Natural killer cell (primary cell): ENCODE data around the gene TRAF2. TPM values are rescaled to one million over a fixed set of nuclear protein-coding genes. Genes with fewer than 3 reads are reported as not detected.
"Not testable (repeated sequence)": the region's sequence is repeated elsewhere in the genome, so short reads cannot be mapped to it uniquely, and the experiment has no call there.

ENCODE experiments used
- ATAC-seq, 3 donors: fragments of 150-1000 bp in 2 of 3; fragments of 200-7000 bp in 1 of 3; cut with Tn5 transposase; 1 replicate in 1 of 3; 2 replicates in 2 of 3; pipeline ENCODE4 v1.10.0; 2021; ENCODE audit warnings: mild to moderate bottlenecking in 2 of 3, moderate library complexity in 2 of 3
- DNase-seq, 2 donors: peaks; one replicate each; pipeline versions ENCODE4 v3.0.0 to v3.0.0-alpha.2; 2013 to 2021; ENCODE audit warnings: mixed read lengths in 1 of 2
- H3K27ac ChIP-seq: one replicate; pipeline ENCODE4 v1.5.1; 2013; ENCODE audit warnings: mild to moderate bottlenecking, low read length
- H3K27me3 ChIP-seq: one replicate; pipeline ENCODE4 v1.6.1; 2013; ENCODE audit warnings: low read length; ENCODE audit not compliant: control insufficient read depth, insufficient read depth
- H3K36me3 ChIP-seq: one replicate; pipeline ENCODE4 v1.6.1; 2013; ENCODE audit warnings: low read length; ENCODE audit not compliant: control insufficient read depth, insufficient read depth
- H3K4me1 ChIP-seq: one replicate; pipeline ENCODE4 v1.6.1; 2013; ENCODE audit warnings: low read length; ENCODE audit not compliant: control insufficient read depth, insufficient read depth
- H3K4me3 ChIP-seq: one replicate; pipeline ENCODE4 v1.5.1; 2013; ENCODE audit warnings: low read length
- H3K9me3 ChIP-seq: one replicate; pipeline ENCODE4 v1.6.1; 2013; ENCODE audit warnings: low read length; ENCODE audit not compliant: control insufficient read depth, insufficient read depth
- H3K27ac Mint-ChIP-seq, 2 donors: one replicate each; pipeline ENCODE4 v1.8.0; 2022; ENCODE audit warnings: mild to moderate bottlenecking in 2 of 2, mixed read lengths in 2 of 2, moderate library complexity in 1 of 2
- H3K27me3 Mint-ChIP-seq, 2 donors: one replicate each; pipeline ENCODE4 v1.8.0; 2022; ENCODE audit warnings: low read depth in 2 of 2, mixed read lengths in 2 of 2
- H3K36me3 Mint-ChIP-seq: one replicate; pipeline ENCODE4 v1.8.0; 2022; ENCODE audit warnings: mixed read lengths
- H3K4me1 Mint-ChIP-seq, 2 donors: one replicate each; pipeline ENCODE4 v1.8.0; 2022; ENCODE audit warnings: mixed read lengths in 2 of 2
- H3K4me3 Mint-ChIP-seq: one replicate; pipeline ENCODE4 v1.8.0; 2022; ENCODE audit warnings: mild to moderate bottlenecking, moderate library complexity, mixed read lengths
- H3K9me3 Mint-ChIP-seq, 2 donors: one replicate each; pipeline ENCODE4 v1.8.0; 2022; ENCODE audit warnings: mixed read lengths in 2 of 2
- WGBS: methylation state at CpG from one replicate; pipeline ENCODE4 v1.1.7; 2013; ENCODE audit warnings: missing lambda C conversion rate; ENCODE audit not compliant: insufficient coverage; 5-methylcytosine and 5-hydroxymethylcytosine counted together
- intact Hi-C: fragments of 100-400 bp; cut with micrococcal nuclease; formaldehyde crosslinking; loops from one replicate; pipeline ENCODE4 v1.14.2; 2022
- total RNA-seq, 4 donors: library from RNA; stranded (reverse); fragments of 120-200 nt in 1 of 4; gene quantifications; one replicate each; pipeline versions ENCODE4 v1.2.3 to v1.2.4, GENCODE V29; 2013 to 2022
- TF ChIP-seq, protein P1 (sequence below): fragments of 200-600 bp; IDR thresholded peaks from one replicate; pipeline ENCODE4 v1.8.0; 2022; ENCODE audit warnings: antibody characterized with exemption

The TRAF2 gene
- total RNA-seq, 3 donors from 2014 or later (not counting 1 experiment from before 2014, with no cell fraction given) = 17.4 to 35.5 (median 25.0) TPM

DNA sequence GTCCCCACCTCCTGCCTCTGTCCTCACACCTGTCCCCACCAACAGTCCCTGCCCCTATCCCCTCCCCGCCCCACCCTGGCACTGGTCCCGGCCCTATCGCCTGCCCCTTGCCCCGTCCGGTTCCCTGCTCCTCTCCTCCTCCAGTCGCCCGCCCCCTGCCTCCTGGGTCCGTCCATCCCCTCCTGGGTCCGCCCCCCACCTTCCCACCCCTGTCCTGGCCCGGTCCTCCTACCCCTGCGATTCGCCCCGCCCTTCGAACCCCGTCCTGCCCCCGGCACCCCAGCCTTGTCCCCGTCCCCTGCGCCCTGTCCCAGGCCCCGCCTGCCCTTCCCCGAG lies 20.6 kb upstream of the TRAF2 start:
- H3K27me3 Mint-ChIP-seq = no peaks in the 10 kb centered on the region
- peak overlapping the region; percentile 62 for H3K27ac ChIP-seq
- intact Hi-C loops = loop anchor here (1.0 kb wide), 1 partner anchor 17 kb away; no protein-coding TSS in a partner anchor
- no peaks in the 10 kb centered on the region for H3K9me3 Mint-ChIP-seq
- H3K9me3 ChIP-seq = no peaks in the 10 kb centered on the region
- H3K4me3 ChIP-seq = peak overlapping the region; percentile 48
- WGBS = under 1% methylated on average over 20 of the region's 20 CpGs
- DNase-seq (peak in 1 of 2 donors; percentile 22), ATAC-seq (peak in 1 of 3 donors; percentile 6)
- peaks cover 23% of the 10 kb centered on the region for H3K4me1 ChIP-seq
- TF ChIP-seq, protein P1, sequence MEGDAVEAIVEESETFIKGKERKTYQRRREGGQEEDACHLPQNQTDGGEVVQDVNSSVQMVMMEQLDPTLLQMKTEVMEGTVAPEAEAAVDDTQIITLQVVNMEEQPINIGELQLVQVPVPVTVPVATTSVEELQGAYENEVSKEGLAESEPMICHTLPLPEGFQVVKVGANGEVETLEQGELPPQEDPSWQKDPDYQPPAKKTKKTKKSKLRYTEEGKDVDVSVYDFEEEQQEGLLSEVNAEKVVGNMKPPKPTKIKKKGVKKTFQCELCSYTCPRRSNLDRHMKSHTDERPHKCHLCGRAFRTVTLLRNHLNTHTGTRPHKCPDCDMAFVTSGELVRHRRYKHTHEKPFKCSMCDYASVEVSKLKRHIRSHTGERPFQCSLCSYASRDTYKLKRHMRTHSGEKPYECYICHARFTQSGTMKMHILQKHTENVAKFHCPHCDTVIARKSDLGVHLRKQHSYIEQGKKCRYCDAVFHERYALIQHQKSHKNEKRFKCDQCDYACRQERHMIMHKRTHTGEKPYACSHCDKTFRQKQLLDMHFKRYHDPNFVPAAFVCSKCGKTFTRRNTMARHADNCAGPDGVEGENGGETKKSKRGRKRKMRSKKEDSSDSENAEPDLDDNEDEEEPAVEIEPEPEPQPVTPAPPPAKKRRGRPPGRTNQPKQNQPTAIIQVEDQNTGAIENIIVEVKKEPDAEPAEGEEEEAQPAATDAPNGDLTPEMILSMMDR = no peak
- H3K4me3 Mint-ChIP-seq = peak overlapping the region; percentile 92
- no peaks in the 10 kb centered on the region for H3K27me3 ChIP-seq
- peaks cover 27% of the 10 kb centered on the region for H3K36me3 ChIP-seq
- peaks cover 12 to 16% of the 10 kb centered on the region in 2 donors for H3K4me1 Mint-ChIP-seq
- H3K27ac Mint-ChIP-seq = peak overlapping the region; percentile 84 to 88
- H3K36me3 Mint-ChIP-seq = no peaks in the 10 kb centered on the region

DNA sequence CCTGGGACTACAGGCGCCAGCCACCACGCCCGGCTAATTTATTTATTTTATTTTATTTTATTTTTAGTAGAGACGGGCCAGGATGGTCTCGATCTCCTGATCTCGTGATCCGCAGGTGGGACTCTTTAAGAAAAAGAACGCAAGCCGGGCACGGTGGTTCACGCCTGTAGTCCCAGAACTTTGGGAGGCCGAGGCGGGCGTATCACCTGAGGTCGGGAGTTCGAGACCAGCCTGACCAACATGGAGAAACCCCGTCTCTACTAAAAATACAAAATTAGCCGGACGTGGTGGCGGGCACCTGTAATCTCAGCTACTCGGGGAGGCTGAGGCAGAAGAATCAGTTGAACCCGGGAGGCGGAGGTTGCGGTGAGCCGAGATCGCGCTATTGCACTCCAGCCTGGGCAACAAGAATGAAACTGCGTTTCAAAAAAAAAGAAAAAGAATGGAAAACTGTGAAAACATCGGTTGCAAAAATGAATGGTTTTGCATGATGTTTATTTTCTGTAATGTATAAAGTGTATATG lies 19.4 kb upstream of the TRAF2 start:
- Histone ChIP-seq H3K4me1 (peaks cover 23% of the 10 kb centered on the region), H3K27ac (peak overlapping the region; percentile 61), H3K4me3 (peak overlapping the region; percentile 43), H3K36me3 (peaks cover 22% of the 10 kb centered on the region)
- not testable (repeated sequence) for H3K27me3 ChIP-seq, H3K27me3 Mint-ChIP-seq, H3K9me3 Mint-ChIP-seq, H3K36me3 Mint-ChIP-seq, DNase-seq, ATAC-seq, H3K9me3 ChIP-seq
- Mint-ChIP-seq H3K4me1 (peaks cover 12 to 16% of the 10 kb centered on the region in 2 donors), H3K4me3 (peak overlapping the region; percentile 84), H3K27ac (peak overlapping the region; percentile 84 to 88)
- 90% methylated on average over 26 of the region's 29 CpGs for WGBS
- intact Hi-C loops = loop anchor here (1.0 kb wide), 1 partner anchor 15 kb away; no protein-coding TSS in a partner anchor

DNA sequence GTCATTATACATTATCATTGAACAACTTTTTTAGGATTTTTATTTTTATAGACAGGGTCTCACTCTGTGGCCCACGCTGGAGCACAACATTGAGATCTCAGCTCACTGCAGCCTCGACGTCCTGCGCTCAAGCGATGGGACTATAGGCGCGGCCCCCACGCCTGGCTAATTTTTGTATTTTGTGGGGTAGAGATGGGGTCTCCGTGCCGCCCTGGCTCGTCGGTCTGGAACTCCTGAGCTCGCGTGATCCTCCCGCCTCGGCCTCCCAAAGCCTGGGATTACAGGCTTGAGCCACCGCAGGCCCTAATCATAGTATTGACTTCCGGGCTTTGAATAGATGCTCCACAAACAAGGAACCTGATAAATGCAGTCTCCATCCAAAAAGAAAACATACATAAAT lies 18.8 kb upstream of the TRAF2 start:
- H3K27ac ChIP-seq = no peak overlapping the region
- H3K36me3 Mint-ChIP-seq = no peaks in the 10 kb centered on the region
- no peaks in the 10 kb centered on the region for H3K9me3 Mint-ChIP-seq
- 97% methylated on average over 18 of the region's 18 CpGs for WGBS
- no peaks in the 10 kb centered on the region for H3K27me3 ChIP-seq
- TF ChIP-seq, protein P1 = no peak
- ATAC-seq (no peak), DNase-seq (no peak)
- H3K36me3 ChIP-seq = peaks cover 18% of the 10 kb centered on the region
- no peak overlapping the region for H3K27ac Mint-ChIP-seq
- H3K4me1 ChIP-seq = peaks cover 23% of the 10 kb centered on the region
- no peak overlapping the region for H3K4me3 ChIP-seq
- H3K27me3 Mint-ChIP-seq = no peaks in the 10 kb centered on the region
- H3K9me3 ChIP-seq = no peaks in the 10 kb centered on the region
- peak overlapping the region; percentile 59 for H3K4me3 Mint-ChIP-seq
- H3K4me1 Mint-ChIP-seq = peaks cover 12 to 16% of the 10 kb centered on the region in 2 donors
- intact Hi-C loops = no loop called here

DNA sequence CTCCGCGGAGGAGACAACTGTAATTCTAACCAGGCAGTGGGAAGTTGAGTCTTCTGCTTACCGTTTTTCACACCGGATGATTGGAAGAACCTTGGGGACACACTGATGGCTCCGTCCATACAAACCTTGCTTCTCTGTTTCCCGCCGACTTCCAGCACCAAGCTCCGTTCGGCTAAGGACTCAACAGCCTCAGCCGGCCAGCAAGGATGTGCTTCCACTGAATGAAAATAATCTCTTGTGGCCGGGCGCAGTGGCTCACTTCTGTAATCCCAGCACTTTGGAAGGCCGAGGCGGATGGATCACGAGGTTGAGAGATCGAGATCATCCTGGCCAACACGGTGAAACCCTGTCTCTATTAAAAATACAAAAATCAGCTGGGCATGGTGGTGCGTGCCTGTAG lies 18.4 kb upstream of the TRAF2 start:
- Histone ChIP-seq H3K9me3 (no peaks in the 10 kb centered on the region), H3K27me3 (no peaks in the 10 kb centered on the region), H3K4me1 (peaks cover 23% of the 10 kb centered on the region), H3K27ac (no peak overlapping the region), H3K36me3 (peaks cover 14% of the 10 kb centered on the region), H3K4me3 (no peak overlapping the region)
- Mint-ChIP-seq H3K4me1 (peaks cover 12 to 16% of the 10 kb centered on the region in 2 donors), H3K27me3 (no peaks in the 10 kb centered on the region), H3K9me3 (no peaks in the 10 kb centered on the region), H3K36me3 (no peaks in the 10 kb centered on the region), H3K27ac (no peak overlapping the region), H3K4me3 (peak overlapping the region; percentile 59)
- intact Hi-C loops = no loop called here
- DNase-seq = no peak
- TF ChIP-seq, protein P1 = no peak
- WGBS = 97% methylated on average over 18 of the region's 18 CpGs
- no peak for ATAC-seq
